Measurements from ENCODE around the gene PAPSS2. TPM values are rescaled to one million over a fixed set of nuclear protein-coding genes. Genes with fewer than 3 reads are reported as not detected.

Gene PAPSS2
- total RNA-seq, 1 donor = 81.8 TPM

GRCh38 chr10:87700031-87700796 lies 40.5 kb downstream of the PAPSS2 start:
- H3K4me2 ChIP-seq (ENCODE audit: insufficient read depth, low read length) = peak overlapping the region; percentile 62
- H3K4me1 ChIP-seq (ENCODE audit: insufficient read depth, low read length) = peaks cover 16% of the 10 kb centered on the region
- H3K27me3 ChIP-seq (ENCODE audit: insufficient read depth, low read length) = no peaks in the 10 kb centered on the region
- peak; percentile 54 for DNase-seq (ENCODE audit: insufficient read length, low spot score, missing footprints)
- H2AFZ ChIP-seq (ENCODE audit: low read length) = no peak overlapping the region
- peaks cover 5% of the 10 kb centered on the region for H4K20me1 ChIP-seq (ENCODE audit: insufficient read depth, low read length)
- H3K36me3 ChIP-seq (ENCODE audit: insufficient read depth, low read length) = peaks cover 8% of the 10 kb centered on the region
- no peaks in the 10 kb centered on the region for H3K9me3 ChIP-seq (ENCODE audit: low read depth, low read length)
- TF ChIP-seq CTCF (IDR thresholded peaks at IDR 0.05; ENCODE audit: extremely low read depth, low read depth, low read length) = no peak
- H3K4me3 ChIP-seq (ENCODE audit: insufficient read depth, low read length) = no peak overlapping the region
- H3K27ac ChIP-seq (ENCODE audit: low read depth, low read length) = peak overlapping the region; percentile 83
- H3K79me2 ChIP-seq (ENCODE audit: insufficient read depth, low read length) = peaks cover 49% of the 10 kb centered on the region

GRCh38 chr10:87702260-87702972 lies 42.7 kb downstream of the PAPSS2 start:
- Histone ChIP-seq H4K20me1 (ENCODE audit: insufficient read depth, low read length) (peaks cover 2% of the 10 kb centered on the region), H3K9me3 (ENCODE audit: low read depth, low read length) (no peaks in the 10 kb centered on the region), H3K36me3 (ENCODE audit: insufficient read depth, low read length) (peaks cover 5% of the 10 kb centered on the region), H3K4me3 (ENCODE audit: insufficient read depth, low read length) (no peak overlapping the region), H3K27me3 (ENCODE audit: insufficient read depth, low read length) (no peaks in the 10 kb centered on the region), H2AFZ (ENCODE audit: low read length) (no peak overlapping the region), H3K4me2 (ENCODE audit: insufficient read depth, low read length) (no peak overlapping the region), H3K27ac (ENCODE audit: low read depth, low read length) (no peak overlapping the region), H3K79me2 (ENCODE audit: insufficient read depth, low read length) (peaks cover 39% of the 10 kb centered on the region), H3K4me1 (ENCODE audit: insufficient read depth, low read length) (peaks cover 19% of the 10 kb centered on the region)
- TF ChIP-seq CTCF (IDR thresholded peaks at IDR 0.05; ENCODE audit: extremely low read depth, low read depth, low read length) = no peak
- no peak for DNase-seq (ENCODE audit: insufficient read length, low spot score, missing footprints)

GRCh38 chr10:87702973-87703294 lies 43.3 kb downstream of the PAPSS2 start:
- Histone ChIP-seq H3K9me3 (ENCODE audit: low read depth, low read length) (no peaks in the 10 kb centered on the region), H3K4me3 (ENCODE audit: insufficient read depth, low read length) (no peak overlapping the region), H3K4me2 (ENCODE audit: insufficient read depth, low read length) (no peak overlapping the region), H3K36me3 (ENCODE audit: insufficient read depth, low read length) (peaks cover 5% of the 10 kb centered on the region), H3K27me3 (ENCODE audit: insufficient read depth, low read length) (no peaks in the 10 kb centered on the region), H3K27ac (ENCODE audit: low read depth, low read length) (no peak overlapping the region), H3K4me1 (ENCODE audit: insufficient read depth, low read length) (peaks cover 19% of the 10 kb centered on the region), H2AFZ (ENCODE audit: low read length) (no peak overlapping the region), H3K79me2 (ENCODE audit: insufficient read depth, low read length) (peaks cover 33% of the 10 kb centered on the region), H4K20me1 (ENCODE audit: insufficient read depth, low read length) (no peaks in the 10 kb centered on the region)
- no peak for DNase-seq (ENCODE audit: insufficient read length, low spot score, missing footprints)
- no peak for TF ChIP-seq CTCF (IDR thresholded peaks at IDR 0.05; ENCODE audit: extremely low read depth, low read depth, low read length)

GRCh38 chr10:87703771-87704170 lies 44.1 kb downstream of the PAPSS2 start:
- no peak overlapping the region for H2AFZ ChIP-seq (ENCODE audit: low read length)
- no peak overlapping the region for H3K4me2 ChIP-seq (ENCODE audit: insufficient read depth, low read length)
- H3K4me3 ChIP-seq (ENCODE audit: insufficient read depth, low read length) = no peak overlapping the region
- H3K27ac ChIP-seq (ENCODE audit: low read depth, low read length) = no peak overlapping the region
- no peaks in the 10 kb centered on the region for H3K9me3 ChIP-seq (ENCODE audit: low read depth, low read length)
- peaks cover 19% of the 10 kb centered on the region for H3K4me1 ChIP-seq (ENCODE audit: insufficient read depth, low read length)
- no peak for DNase-seq (ENCODE audit: insufficient read length, low spot score, missing footprints)
- no peaks in the 10 kb centered on the region for H3K27me3 ChIP-seq (ENCODE audit: insufficient read depth, low read length)
- peaks cover 31% of the 10 kb centered on the region for H3K79me2 ChIP-seq (ENCODE audit: insufficient read depth, low read length)
- TF ChIP-seq CTCF (IDR thresholded peaks at IDR 0.05; ENCODE audit: extremely low read depth, low read depth, low read length) = no peak
- peaks cover 5% of the 10 kb centered on the region for H3K36me3 ChIP-seq (ENCODE audit: insufficient read depth, low read length)
- no peaks in the 10 kb centered on the region for H4K20me1 ChIP-seq (ENCODE audit: insufficient read depth, low read length)
